Left lobe of liver (tissue), 2 donors: ENCODE results near the gene LIMCH1. TPM values are rescaled to one million over a fixed set of nuclear protein-coding genes. Genes with fewer than 3 reads are reported as not detected.

Source experiments
- ATAC-seq: fragments of 200-7000 bp; cut with Tn5 transposase; one replicate; pipeline ENCODE4 v1.9.1; 2020; ENCODE audit warnings: mild to moderate bottlenecking, moderate library complexity
- DNase-seq: peaks from one replicate; pipeline ENCODE4 v3.0.0-alpha.2; 2020; ENCODE audit warnings: low spot score
- total RNA-seq: library from RNA; stranded (reverse); gene quantifications from one replicate; pipeline ENCODE4 v1.2.1, GENCODE V29; 2021
- donor health status: DM: no; HTN: no; CAD: no; lungs with moderate emphysema.
- donor health status: DM: no; HTN: yes; CAD: no.

The LIMCH1 gene
- total RNA-seq, 1 donor from 2014 or later: 9.8 TPM

DNA sequence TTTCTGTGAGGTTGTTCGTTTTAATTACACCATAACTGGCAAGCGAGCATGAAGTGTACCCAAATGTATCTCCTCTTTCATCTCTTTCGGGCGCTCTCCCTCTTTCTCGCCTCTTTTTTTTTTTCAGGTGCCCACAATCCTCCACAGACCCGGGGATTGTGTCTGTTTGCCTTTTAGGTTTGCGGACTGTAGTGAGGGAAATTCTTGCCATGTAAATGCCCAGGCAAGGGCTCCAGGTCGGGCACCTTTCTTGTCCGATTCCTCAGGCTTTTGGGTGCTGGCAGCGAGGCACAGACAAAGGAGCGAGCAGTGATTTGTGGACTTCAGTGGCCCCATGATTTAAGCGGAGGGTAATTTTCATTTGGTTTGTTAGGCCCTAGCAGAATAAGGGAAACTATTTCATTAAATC, 211.7 kb downstream of the LIMCH1 start:
- ATAC-seq: no peak

More for the DNA sequence above, 211.7 kb downstream of the LIMCH1 start:
- no peak for DNase-seq

Other genes starting within 250 kb of the LIMCH1 start
- gene PHOX2B, start 210.6 kb downstream of the LIMCH1 start, total RNA-seq: not detected